WTC11 (cell line): ENCODE measurements around the gene KCNMA1. TPM values are rescaled to one million over a fixed set of nuclear protein-coding genes. Genes with fewer than 3 reads are reported as not detected.
A peak's percentile ranks its signal among the peaks of the same experiment; 100 is the strongest.

Source experiments
- ATAC-seq: fragments of 200-7000 bp; cut with Tn5 transposase; 2 replicates; pipeline ENCODE4 v1.10.0; 2021; ENCODE audit warnings: mild to moderate bottlenecking, moderate library complexity
- CTCF ChIA-PET: fragments of 300-600 bp; sonication (Branson Sonifier 250); formaldehyde crosslinking; loops from one replicate; lab custom pipeline; 2021; ENCODE audit warnings: antibody characterized with exemption; lab: Charles Lee
- POLR2A ChIA-PET: fragments of 350-600 bp; sonication (Branson Sonifier 250); formaldehyde crosslinking; loops from one replicate; lab custom pipeline; 2021; ENCODE audit warnings: antibody characterized with exemption; lab: Charles Lee
- DNase-seq: peaks from one replicate; pipeline ENCODE4 v3.0.0; 2021; ENCODE audit warnings: low spot score
- H3K27ac Mint-ChIP-seq: 2 replicates; pipeline ENCODE4 v1.8.0; 2021; ENCODE audit warnings: mixed read lengths
- H3K27me3 Mint-ChIP-seq: 2 replicates; pipeline ENCODE4 v1.8.0; 2021; ENCODE audit warnings: low read depth, mild to moderate bottlenecking, moderate library complexity, mixed read lengths
- H3K36me3 Mint-ChIP-seq: 2 replicates; pipeline ENCODE4 v1.8.0; 2021; ENCODE audit warnings: mixed read lengths
- H3K4me1 Mint-ChIP-seq: 2 replicates; pipeline ENCODE4 v1.8.0; 2022; ENCODE audit warnings: mixed read lengths
- H3K4me3 Mint-ChIP-seq: 2 replicates; pipeline ENCODE4 v1.8.0; 2021; ENCODE audit warnings: mild to moderate bottlenecking, moderate library complexity, mixed read lengths
- H3K9me3 Mint-ChIP-seq: 2 replicates; pipeline ENCODE4 v1.8.0; 2021; ENCODE audit warnings: mixed read lengths
- ATF1 ChIP-seq: sonication (generic); formaldehyde crosslinking; IDR thresholded peaks from 2 replicates; pipeline ENCODE4 v1.8.1; 2023; ENCODE audit warnings: mild to moderate bottlenecking, moderate library complexity, missing genetic modification reagents
- ETV6 ChIP-seq: sonication (generic); formaldehyde crosslinking; IDR thresholded peaks from 2 replicates; pipeline ENCODE4 v1.8.1; 2022; ENCODE audit warnings: mild to moderate bottlenecking, missing genetic modification reagents
- FOXJ3 ChIP-seq: sonication (generic); formaldehyde crosslinking; IDR thresholded peaks from 2 replicates; pipeline ENCODE4 v1.9.0; 2021; ENCODE audit warnings: missing genetic modification reagents, mild to moderate bottlenecking, borderline replicate concordance
- FOXK1 ChIP-seq: sonication (generic); formaldehyde crosslinking; IDR thresholded peaks from 2 replicates; pipeline ENCODE4 v1.8.0; 2022; ENCODE audit warnings: mild to moderate bottlenecking, moderate library complexity, missing genetic modification reagents
- GTF2I ChIP-seq: fragments of 250-450 bp; sonication (Bioruptor Pico); conservative IDR thresholded peaks from 2 replicates; pipeline ENCODE4 v1.4.0; 2021; ENCODE audit warnings: mild to moderate bottlenecking
- MYBL2 ChIP-seq: sonication (generic); formaldehyde crosslinking; IDR thresholded peaks from 2 replicates; pipeline ENCODE4 v1.8.1; 2023; ENCODE audit warnings: mild to moderate bottlenecking, moderate library complexity, missing genetic modification reagents
- NFYB ChIP-seq: sonication (generic); formaldehyde crosslinking; conservative IDR thresholded peaks from 2 replicates; pipeline ENCODE4 v1.8.0; 2022; ENCODE audit warnings: low read depth, missing genetic modification reagents
- NR2C2 ChIP-seq: sonication (generic); formaldehyde crosslinking; IDR thresholded peaks from 2 replicates; pipeline ENCODE4 v1.8.0; 2022; ENCODE audit warnings: mild to moderate bottlenecking, missing genetic modification reagents
- SMAD3 ChIP-seq: sonication (generic); formaldehyde crosslinking; IDR thresholded peaks from 2 replicates; pipeline ENCODE4 v1.8.0; 2022; ENCODE audit warnings: missing genetic modification reagents, mild to moderate bottlenecking, borderline replicate concordance
- SP1 ChIP-seq: sonication (generic); formaldehyde crosslinking; conservative IDR thresholded peaks from 2 replicates; pipeline ENCODE4 v1.8.1; 2022; ENCODE audit warnings: missing genetic modification reagents
- TEAD1 ChIP-seq: sonication (generic); formaldehyde crosslinking; IDR thresholded peaks from 2 replicates; pipeline ENCODE4 v1.8.0; 2022; ENCODE audit warnings: mild to moderate bottlenecking, missing genetic modification reagents
- TEAD4 ChIP-seq: sonication (generic); formaldehyde crosslinking; IDR thresholded peaks from 2 replicates; pipeline ENCODE4 v1.8.0; 2022; ENCODE audit warnings: mild to moderate bottlenecking, missing genetic modification reagents
- TP53 ChIP-seq: sonication (generic); formaldehyde crosslinking; IDR thresholded peaks from 2 replicates; pipeline ENCODE4 v1.8.1; 2023; ENCODE audit warnings: mild to moderate bottlenecking, missing genetic modification reagents
- ZNF138 ChIP-seq: sonication (generic); formaldehyde crosslinking; conservative IDR thresholded peaks from 2 replicates; pipeline ENCODE4 v1.8.1; 2022; ENCODE audit warnings: mild to moderate bottlenecking, moderate library complexity, missing genetic modification reagents
- ZNF423 ChIP-seq: fragments of 250-450 bp; sonication (Bioruptor Pico); IDR thresholded peaks from 2 replicates; pipeline ENCODE4 v2.1.2; 2022; ENCODE audit warnings: mild to moderate bottlenecking, moderate library complexity
- total RNA-seq: library from RNA; stranded (reverse); gene quantifications from 3 replicates; pipeline ENCODE4 v1.2.3, GENCODE V29; 2021
- TF ChIP-seq, protein P1 (sequence below): sonication (generic); formaldehyde crosslinking; IDR thresholded peaks from 2 replicates; pipeline ENCODE4 v1.8.1; 2023; ENCODE audit warnings: mild to moderate bottlenecking, missing genetic modification reagents, moderate library complexity
- TF ChIP-seq, protein P2 (sequence below): sonication (generic); formaldehyde crosslinking; conservative IDR thresholded peaks from 2 replicates; pipeline ENCODE4 v1.8.1; 2022; ENCODE audit warnings: mild to moderate bottlenecking, missing genetic modification reagents
- TF ChIP-seq, protein P3 (sequence below): sonication (generic); formaldehyde crosslinking; IDR thresholded peaks from 2 replicates; pipeline ENCODE4 v1.8.0; 2022; ENCODE audit warnings: missing genetic modification reagents
- TF ChIP-seq, protein P4 (sequence below): fragments of 200-600 bp; IDR thresholded peaks from 2 replicates; pipeline ENCODE4 v1.8.0; 2022; ENCODE audit warnings: antibody characterized with exemption
- TF ChIP-seq, protein P5 (sequence below): sonication (generic); formaldehyde crosslinking; IDR thresholded peaks from 2 replicates; pipeline ENCODE4 v1.8.0; 2022; ENCODE audit warnings: mild to moderate bottlenecking, missing genetic modification reagents
- TF ChIP-seq, protein P6 (sequence below): sonication (generic); formaldehyde crosslinking; IDR thresholded peaks from 2 replicates; pipeline ENCODE4 v1.8.1; 2023; ENCODE audit warnings: mild to moderate bottlenecking, missing genetic modification reagents

The KCNMA1 gene
- total RNA-seq, 1 experiment from 2014 or later, result 7.3 TPM

DNA sequence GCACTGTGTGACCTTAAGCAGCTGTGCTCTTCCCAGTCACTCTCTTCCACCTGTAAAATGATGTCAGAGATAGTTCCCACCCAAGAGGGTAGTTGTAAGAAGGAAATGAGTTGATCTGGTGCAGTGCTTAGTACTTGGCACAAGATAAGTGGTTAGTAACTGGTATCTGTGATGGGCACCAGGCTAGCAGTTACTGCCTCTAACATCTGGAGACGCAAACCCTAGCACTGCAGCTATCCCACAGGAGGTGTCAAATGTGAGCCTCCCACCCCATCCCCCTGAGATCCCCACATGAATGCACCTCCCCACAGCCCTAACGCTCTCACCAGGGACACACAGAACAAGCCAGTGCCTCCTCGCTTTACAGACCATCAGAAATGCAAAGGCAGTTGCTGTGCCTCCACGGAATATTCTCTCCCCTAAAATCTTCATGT is 72.0 kb downstream of the KCNMA1 start (continued):
- TF ChIP-seq, protein P1, sequence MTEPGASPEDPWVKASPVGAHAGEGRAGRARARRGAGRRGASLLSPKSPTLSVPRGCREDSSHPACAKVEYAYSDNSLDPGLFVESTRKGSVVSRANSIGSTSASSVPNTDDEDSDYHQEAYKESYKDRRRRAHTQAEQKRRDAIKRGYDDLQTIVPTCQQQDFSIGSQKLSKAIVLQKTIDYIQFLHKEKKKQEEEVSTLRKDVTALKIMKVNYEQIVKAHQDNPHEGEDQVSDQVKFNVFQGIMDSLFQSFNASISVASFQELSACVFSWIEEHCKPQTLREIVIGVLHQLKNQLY (CRISPR knock-in tag), result no peak
- no peak for TF ChIP-seq FOXK1 (CRISPR knock-in tag)
- no peak for TF ChIP-seq ZNF423 (CRISPR knock-in tag)
- TF ChIP-seq TEAD1 (CRISPR knock-in tag), result no peak
- no peak for TF ChIP-seq FOXJ3 (CRISPR knock-in tag)
- TF ChIP-seq, protein P2, sequence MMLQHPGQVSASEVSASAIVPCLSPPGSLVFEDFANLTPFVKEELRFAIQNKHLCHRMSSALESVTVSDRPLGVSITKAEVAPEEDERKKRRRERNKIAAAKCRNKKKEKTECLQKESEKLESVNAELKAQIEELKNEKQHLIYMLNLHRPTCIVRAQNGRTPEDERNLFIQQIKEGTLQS (CRISPR knock-in tag), result no peak
- no peak for TF ChIP-seq MYBL2 (CRISPR knock-in tag)
- TF ChIP-seq, protein P3, sequence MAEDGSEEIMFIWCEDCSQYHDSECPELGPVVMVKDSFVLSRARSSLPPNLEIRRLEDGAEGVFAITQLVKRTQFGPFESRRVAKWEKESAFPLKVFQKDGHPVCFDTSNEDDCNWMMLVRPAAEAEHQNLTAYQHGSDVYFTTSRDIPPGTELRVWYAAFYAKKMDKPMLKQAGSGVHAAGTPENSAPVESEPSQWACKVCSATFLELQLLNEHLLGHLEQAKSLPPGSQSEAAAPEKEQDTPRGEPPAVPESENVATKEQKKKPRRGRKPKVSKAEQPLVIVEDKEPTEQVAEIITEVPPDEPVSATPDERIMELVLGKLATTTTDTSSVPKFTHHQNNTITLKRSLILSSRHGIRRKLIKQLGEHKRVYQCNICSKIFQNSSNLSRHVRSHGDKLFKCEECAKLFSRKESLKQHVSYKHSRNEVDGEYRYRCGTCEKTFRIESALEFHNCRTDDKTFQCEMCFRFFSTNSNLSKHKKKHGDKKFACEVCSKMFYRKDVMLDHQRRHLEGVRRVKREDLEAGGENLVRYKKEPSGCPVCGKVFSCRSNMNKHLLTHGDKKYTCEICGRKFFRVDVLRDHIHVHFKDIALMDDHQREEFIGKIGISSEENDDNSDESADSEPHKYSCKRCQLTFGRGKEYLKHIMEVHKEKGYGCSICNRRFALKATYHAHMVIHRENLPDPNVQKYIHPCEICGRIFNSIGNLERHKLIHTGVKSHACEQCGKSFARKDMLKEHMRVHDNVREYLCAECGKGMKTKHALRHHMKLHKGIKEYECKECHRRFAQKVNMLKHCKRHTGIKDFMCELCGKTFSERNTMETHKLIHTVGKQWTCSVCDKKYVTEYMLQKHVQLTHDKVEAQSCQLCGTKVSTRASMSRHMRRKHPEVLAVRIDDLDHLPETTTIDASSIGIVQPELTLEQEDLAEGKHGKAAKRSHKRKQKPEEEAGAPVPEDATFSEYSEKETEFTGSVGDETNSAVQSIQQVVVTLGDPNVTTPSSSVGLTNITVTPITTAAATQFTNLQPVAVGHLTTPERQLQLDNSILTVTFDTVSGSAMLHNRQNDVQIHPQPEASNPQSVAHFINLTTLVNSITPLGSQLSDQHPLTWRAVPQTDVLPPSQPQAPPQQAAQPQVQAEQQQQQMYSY (CRISPR knock-in tag), result no peak
- TF ChIP-seq, protein P4, sequence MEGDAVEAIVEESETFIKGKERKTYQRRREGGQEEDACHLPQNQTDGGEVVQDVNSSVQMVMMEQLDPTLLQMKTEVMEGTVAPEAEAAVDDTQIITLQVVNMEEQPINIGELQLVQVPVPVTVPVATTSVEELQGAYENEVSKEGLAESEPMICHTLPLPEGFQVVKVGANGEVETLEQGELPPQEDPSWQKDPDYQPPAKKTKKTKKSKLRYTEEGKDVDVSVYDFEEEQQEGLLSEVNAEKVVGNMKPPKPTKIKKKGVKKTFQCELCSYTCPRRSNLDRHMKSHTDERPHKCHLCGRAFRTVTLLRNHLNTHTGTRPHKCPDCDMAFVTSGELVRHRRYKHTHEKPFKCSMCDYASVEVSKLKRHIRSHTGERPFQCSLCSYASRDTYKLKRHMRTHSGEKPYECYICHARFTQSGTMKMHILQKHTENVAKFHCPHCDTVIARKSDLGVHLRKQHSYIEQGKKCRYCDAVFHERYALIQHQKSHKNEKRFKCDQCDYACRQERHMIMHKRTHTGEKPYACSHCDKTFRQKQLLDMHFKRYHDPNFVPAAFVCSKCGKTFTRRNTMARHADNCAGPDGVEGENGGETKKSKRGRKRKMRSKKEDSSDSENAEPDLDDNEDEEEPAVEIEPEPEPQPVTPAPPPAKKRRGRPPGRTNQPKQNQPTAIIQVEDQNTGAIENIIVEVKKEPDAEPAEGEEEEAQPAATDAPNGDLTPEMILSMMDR, result no peak
- TF ChIP-seq TP53 (CRISPR knock-in tag), result no peak
- no peak for TF ChIP-seq ETV6 (CRISPR knock-in tag)
- no peak for TF ChIP-seq NFYB
- no peak for TF ChIP-seq GTF2I (CRISPR knock-in tag)
- TF ChIP-seq SMAD3, result no peak
- no peak for TF ChIP-seq ZNF138 (CRISPR knock-in tag)
- TF ChIP-seq, protein P5, sequence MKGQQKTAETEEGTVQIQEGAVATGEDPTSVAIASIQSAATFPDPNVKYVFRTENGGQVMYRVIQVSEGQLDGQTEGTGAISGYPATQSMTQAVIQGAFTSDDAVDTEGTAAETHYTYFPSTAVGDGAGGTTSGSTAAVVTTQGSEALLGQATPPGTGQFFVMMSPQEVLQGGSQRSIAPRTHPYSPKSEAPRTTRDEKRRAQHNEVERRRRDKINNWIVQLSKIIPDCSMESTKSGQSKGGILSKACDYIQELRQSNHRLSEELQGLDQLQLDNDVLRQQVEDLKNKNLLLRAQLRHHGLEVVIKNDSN, result no peak

DNA sequence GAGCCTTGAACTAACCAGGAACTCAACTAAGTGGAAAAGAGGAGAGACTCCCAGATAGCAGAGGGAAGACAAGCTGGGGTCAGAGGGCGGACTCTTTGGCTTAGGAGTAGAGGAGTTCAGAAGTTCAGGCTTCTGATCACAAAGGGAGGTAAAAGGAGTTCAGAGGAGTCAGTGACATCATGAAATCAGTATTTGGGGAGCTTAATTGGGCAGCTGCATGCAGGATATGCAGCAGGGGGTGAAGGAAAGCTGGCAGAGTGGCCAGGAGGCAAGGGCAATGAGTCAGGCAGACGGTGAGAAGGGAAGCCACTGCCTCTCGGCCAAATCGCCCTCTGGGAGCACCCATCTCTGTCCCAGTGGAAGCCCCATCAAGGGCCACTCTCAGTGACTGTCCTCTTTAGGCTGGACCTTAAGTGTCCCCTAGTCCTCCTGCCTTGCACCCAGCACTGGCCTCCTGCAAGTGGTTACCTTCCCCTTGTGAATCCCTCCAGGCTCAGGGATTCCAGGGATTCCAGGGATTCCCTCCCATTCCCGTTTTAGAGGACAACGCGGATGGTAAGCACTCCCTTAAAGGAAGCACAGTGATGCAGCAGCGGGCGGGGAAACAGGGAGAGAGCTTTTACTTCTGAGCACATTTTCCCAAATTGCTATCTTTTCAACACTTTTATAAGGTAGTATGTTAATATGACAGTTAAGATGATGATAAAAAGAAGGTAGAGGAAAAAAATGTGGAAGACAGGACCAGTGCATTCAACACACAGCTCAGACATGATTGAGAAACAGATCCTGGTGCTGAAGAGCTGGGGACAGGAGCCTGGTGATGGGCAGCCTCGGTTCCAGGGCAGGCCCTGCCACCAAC is 72.6 kb downstream of the KCNMA1 start:
- peak; percentile 44; the same call in 1 of the 2 replicates for TF ChIP-seq ZNF423 (CRISPR knock-in tag)
- no peak for TF ChIP-seq NR2C2 (CRISPR knock-in tag)
- TF ChIP-seq TEAD4, result peak; percentile 94
- TF ChIP-seq, protein P6, sequence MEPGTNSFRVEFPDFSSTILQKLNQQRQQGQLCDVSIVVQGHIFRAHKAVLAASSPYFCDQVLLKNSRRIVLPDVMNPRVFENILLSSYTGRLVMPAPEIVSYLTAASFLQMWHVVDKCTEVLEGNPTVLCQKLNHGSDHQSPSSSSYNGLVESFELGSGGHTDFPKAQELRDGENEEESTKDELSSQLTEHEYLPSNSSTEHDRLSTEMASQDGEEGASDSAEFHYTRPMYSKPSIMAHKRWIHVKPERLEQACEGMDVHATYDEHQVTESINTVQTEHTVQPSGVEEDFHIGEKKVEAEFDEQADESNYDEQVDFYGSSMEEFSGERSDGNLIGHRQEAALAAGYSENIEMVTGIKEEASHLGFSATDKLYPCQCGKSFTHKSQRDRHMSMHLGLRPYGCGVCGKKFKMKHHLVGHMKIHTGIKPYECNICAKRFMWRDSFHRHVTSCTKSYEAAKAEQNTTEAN (CRISPR knock-in tag), result 0 out of 2 replicates have a peak, but pooled peaks have one; percentile 30
- no peak for TF ChIP-seq ATF1 (CRISPR knock-in tag)
- TF ChIP-seq TEAD1 (CRISPR knock-in tag), result peak; percentile 97
- 0 out of 2 replicates have a peak, but pooled peaks have one; percentile 43 for TF ChIP-seq MYBL2 (CRISPR knock-in tag)
- TF ChIP-seq SP1 (CRISPR knock-in tag), result 0 out of 2 replicates have a peak, but pooled peaks have one; percentile 26
- H3K27me3 Mint-ChIP-seq, result peaks cover 2% of the 10 kb centered on the region; the same call in 1 of the 2 replicates
- DNase-seq, result peak; percentile 65
- ATAC-seq, result peak; percentile 94
- no peaks in the 10 kb centered on the region for H3K36me3 Mint-ChIP-seq
- ChIA-PET CTCF (interaction anchor here (0.6 to 1.6 kb wide), 10 partner anchors 39 to 391 kb away, joined by 3 to 5 read pairs (median 3); no protein-coding TSS in a partner anchor), POLR2A (interaction anchor here (1.0 kb wide), 1 partner anchor 13 kb away, joined by 4 read pairs; no protein-coding TSS in a partner anchor)
- H3K4me1 Mint-ChIP-seq, result peaks cover 40% of the 10 kb centered on the region
- no peaks in the 10 kb centered on the region for H3K9me3 Mint-ChIP-seq
- H3K4me3 Mint-ChIP-seq, result peak overlapping the region; percentile 41
- H3K27ac Mint-ChIP-seq, result peak overlapping the region; percentile 94
